Keratinocyte (primary cell): ENCODE measurements around the gene TEX55. TPM values are rescaled to one million over a fixed set of nuclear protein-coding genes. Genes with fewer than 3 reads are reported as not detected.

Experiments
- DNase-seq: peaks from one replicate; pipeline ENCODE4 v3.0.0-alpha.2; 2011; ENCODE audit warnings: low read depth, missing footprints, low spot score
- FAIRE-seq: peaks from 2 replicates; lab custom pipeline; 2011; peaks lifted over from hg19 to GRCh38; lab: Jason Lieb, UNC
- H2AFZ ChIP-seq: 2 replicates; pipeline ENCODE4 v1.6.0; 2012; ENCODE audit warnings: low read length, control low read depth, inconsistent platforms; ENCODE audit not compliant: control insufficient read depth
- H3K27ac ChIP-seq: 2 replicates; pipeline ENCODE4 v1.5.1; 2011; ENCODE audit warnings: low read length; ENCODE audit not compliant: control insufficient read depth, insufficient read depth
- H3K27me3 ChIP-seq: 3 replicates; pipeline ENCODE4 v1.6.0; 2011; ENCODE audit warnings: low read length; ENCODE audit not compliant: control insufficient read depth, insufficient read depth; ENCODE audit errors: extremely low read depth
- H3K36me3 ChIP-seq, 2 experiments: 2 replicates in 1 of 2; 3 replicates in 1 of 2; pipeline ENCODE4 v1.5.1; 2011; ENCODE audit warnings: low read length in 2 of 2, mild to moderate bottlenecking in 1 of 2; ENCODE audit not compliant: control insufficient read depth in 2 of 2, insufficient read depth in 2 of 2; ENCODE audit errors: extremely low read depth in 1 of 2
- H3K4me1 ChIP-seq: 3 replicates; pipeline ENCODE4 v1.5.1; 2011; ENCODE audit warnings: low read length; ENCODE audit not compliant: control insufficient read depth, insufficient read depth; ENCODE audit errors: extremely low read depth
- H3K4me2 ChIP-seq: 3 replicates; pipeline ENCODE4 v1.6.0; 2011; ENCODE audit warnings: low read depth, low read length; ENCODE audit not compliant: control insufficient read depth, insufficient read depth; ENCODE audit errors: extremely low read depth
- H3K4me3 ChIP-seq, 3 experiments: fragments of 200-600 bp in 1 of 3; sonication (generic) in 1 of 3; 2 replicates in 2 of 3; 3 replicates in 1 of 3; pipeline ENCODE4 v1.5.1; 2011 to 2016; ENCODE audit warnings: low read length in 3 of 3, mild to moderate bottlenecking in 3 of 3, control low read depth in 2 of 3, inconsistent platforms in 1 of 3, low read depth in 1 of 3, mixed read lengths in 1 of 3, mixed run types in 1 of 3, moderate library complexity in 1 of 3; ENCODE audit not compliant: control insufficient read depth in 2 of 3, insufficient read depth in 2 of 3; ENCODE audit errors: extremely low read depth in 1 of 3
- H3K79me2 ChIP-seq: 2 replicates; pipeline ENCODE4 v1.6.0; 2012; ENCODE audit warnings: low read length; ENCODE audit not compliant: control insufficient read depth, insufficient read depth
- H3K9ac ChIP-seq: 3 replicates; pipeline ENCODE4 v1.6.0; 2011; ENCODE audit warnings: low read length; ENCODE audit not compliant: control insufficient read depth, insufficient read depth; ENCODE audit errors: extremely low read depth
- H3K9me1 ChIP-seq: 3 replicates; pipeline ENCODE4 v1.6.0; 2011; ENCODE audit warnings: low read length; ENCODE audit not compliant: control insufficient read depth, insufficient read depth; ENCODE audit errors: extremely low read depth
- H3K9me3 ChIP-seq: 2 replicates; pipeline ENCODE4 v1.5.1; 2012; ENCODE audit warnings: low read depth, low read length; ENCODE audit not compliant: control insufficient read depth
- H4K20me1 ChIP-seq: 3 replicates; pipeline ENCODE4 v1.6.0; 2011; ENCODE audit warnings: low read length; ENCODE audit not compliant: control insufficient read depth, insufficient read depth; ENCODE audit errors: extremely low read depth
- CTCF ChIP-seq, 3 experiments: IDR thresholded peaks in 1 of 3; conservative IDR thresholded peaks in 1 of 3; optimal IDR thresholded peaks in 1 of 3; 2 replicates in 2 of 3; 3 replicates in 1 of 3; pipeline versions ENCODE3 to v1.5.1; 2011; ENCODE audit warnings: low read length in 3 of 3, mild to moderate bottlenecking in 3 of 3, moderate library complexity in 2 of 3, control low read depth in 1 of 3, inconsistent platforms in 1 of 3; ENCODE audit not compliant: insufficient read depth in 2 of 3; ENCODE audit errors: extremely low read depth in 1 of 3
- EZH2 ChIP-seq: IDR thresholded peaks from one replicate; pipeline ENCODE4 v1.6.1; 2012; ENCODE audit warnings: inconsistent platforms, mild to moderate bottlenecking, low read length, moderate library complexity
- dilution Hi-C: fragments of 300-500 bp; cut with MboI; formaldehyde crosslinking; loops from one replicate; pipeline ENCODE4 v1.7.0; 2020; ENCODE audit warnings: low sequenced_read_pairs; ENCODE audit not compliant: extremely low pct_ligation_motif_present
- polyA minus RNA-seq, 3 experiments: library from RNA; depleted of rRNA, polyadenylated mRNA; stranded (reverse); fragments of >200 nt; gene quantifications; 1 replicate in 1 of 3; 2 replicates in 1 of 3; 3 replicates in 1 of 3; pipeline ENCODE4 v1.2.3, GENCODE V29; 2011
- polyA plus RNA-seq, 5 experiments: library from polyadenylated mRNA; depleted of rRNA in 3 of 5; stranded (reverse) in 3 of 5; stranded (forward) in 1 of 5; unstranded in 1 of 5; fragments of >200 nt; gene quantifications; 1 replicate in 1 of 5; 2 replicates in 3 of 5; 3 replicates in 1 of 5; pipeline versions ENCODE4 v1.2.1 to v1.2.3, GENCODE V29; 2011 to 2012; ENCODE audit warnings: missing spikeins in 2 of 5, low read depth in 1 of 5, low replicate concordance in 1 of 5

The TEX55 gene
- not detected in 3 replicates for polyA plus RNA-seq
- polyA plus RNA-seq (2011; ENCODE audit: low read depth) = not detected
- polyA plus RNA-seq (2011; cell fraction: cytosol; rRNA removed) = not detected in 2 replicates
- polyA plus RNA-seq (2011; cell fraction: nucleus; rRNA removed) = not detected in 2 replicates
- polyA plus RNA-seq (2012; ENCODE audit: low replicate concordance) = not detected in 2 replicates
- not detected in 3 replicates for polyA minus RNA-seq
- not detected for polyA minus RNA-seq (2011; cell fraction: cytosol; rRNA and poly(A)+ RNA removed)
- not detected in 2 replicates for polyA minus RNA-seq (2011; cell fraction: nucleus; rRNA and poly(A)+ RNA removed)

DNA sequence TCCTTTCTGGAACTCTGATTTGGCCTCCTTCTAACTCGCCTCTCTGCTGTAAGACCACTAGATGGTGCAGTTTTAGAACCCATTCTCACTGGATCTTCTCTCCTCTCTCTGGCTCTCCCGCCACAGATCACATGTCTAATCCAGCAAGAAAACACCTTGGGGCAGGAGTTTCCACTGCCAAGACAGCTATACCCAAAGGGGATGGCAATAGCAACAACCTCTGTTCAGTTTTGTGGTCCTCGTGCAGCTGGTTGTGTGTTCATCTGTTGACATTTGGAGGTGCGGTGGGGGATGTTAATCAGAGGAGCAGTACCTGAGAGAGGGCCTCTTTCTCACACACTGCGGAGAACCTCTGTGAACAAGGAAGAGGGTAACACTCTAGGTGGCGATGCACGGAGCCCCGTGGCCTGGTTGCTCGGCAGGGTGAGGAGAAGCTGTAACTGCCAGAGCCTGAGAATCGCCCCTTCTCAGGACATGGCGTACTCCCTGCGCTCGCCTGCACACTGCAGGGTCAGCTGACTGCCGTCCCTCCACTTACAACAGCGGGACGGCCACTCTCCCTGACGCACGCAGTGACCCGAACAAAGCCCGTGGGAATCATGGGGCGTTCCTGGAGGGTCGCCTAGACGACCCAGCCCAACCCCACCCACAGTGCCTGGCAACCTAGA lies at the start of gene TEX55:
Gene TEX55 (plus strand): TSS at position 666 of the 668 bp plus-strand sequence. CDS start 25 bp downstream, outside the sequence.
- H3K4me3 ChIP-seq = no peak within 1 kb of the TSS
- no peaks in the 10 kb centered on the region for H3K4me1 ChIP-seq
- no peaks in the 10 kb centered on the region for H4K20me1 ChIP-seq
- no peak within 1 kb of the TSS for H3K27ac ChIP-seq
- no peak for DNase-seq
- no peaks in the 10 kb centered on the region for H3K36me3 ChIP-seq
- H3K27me3 ChIP-seq = no peaks in the 10 kb centered on the region
- no peak within 1 kb of the TSS for H3K9ac ChIP-seq
- FAIRE-seq = peak; percentile 92
- no peak within 1 kb of the TSS for H3K4me2 ChIP-seq
- H3K9me3 ChIP-seq = no peaks in the 10 kb centered on the region
- H3K79me2 ChIP-seq = no peaks in the 10 kb centered on the region
- H3K9me1 ChIP-seq = no peaks in the 10 kb centered on the region
- no peak within 1 kb of the TSS for H2AFZ ChIP-seq
- TF ChIP-seq CTCF (optimal IDR thresholded peaks at IDR 0.05 in 1 of 3, IDR thresholded peaks at IDR 0.05 in 1 of 3, conservative IDR thresholded peaks at IDR 0.05 in 1 of 3; ENCODE audit: extremely low read depth in 1 of 3, insufficient read depth in 2 of 3, low read length in 3 of 3) = peak; percentile 68 to 82 (median 68)
- no peak for TF ChIP-seq EZH2
- dilution Hi-C loops = no loop called here

DNA sequence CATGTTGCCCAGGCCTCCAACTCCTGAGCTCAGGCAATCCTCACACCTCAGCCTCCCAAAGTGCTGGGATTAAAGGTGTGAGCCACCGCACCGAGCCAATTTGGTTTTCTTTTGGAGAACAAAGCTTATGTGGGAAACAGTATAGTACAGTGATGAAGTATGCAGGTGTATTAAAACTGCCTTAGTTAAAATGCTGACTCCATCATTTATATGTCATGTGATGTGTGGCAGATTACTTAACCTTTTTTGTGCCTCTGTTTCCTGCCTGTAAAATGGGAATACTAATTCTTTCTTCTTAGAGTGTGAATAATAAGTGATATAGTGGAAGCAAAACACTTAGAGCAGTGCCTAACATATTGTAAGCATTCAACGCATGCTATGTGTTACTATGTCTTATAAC lies 48.0 kb upstream of the TEX55 start:
- no peak for FAIRE-seq
- no peaks in the 10 kb centered on the region for H3K36me3 ChIP-seq
- H3K27ac ChIP-seq = no peak overlapping the region
- H3K4me1 ChIP-seq = no peaks in the 10 kb centered on the region
- H3K79me2 ChIP-seq = no peaks in the 10 kb centered on the region
- dilution Hi-C loops = loop anchor here (25.0 kb wide), 1 partner anchor 211 kb away; no protein-coding TSS in a partner anchor
- H2AFZ ChIP-seq = no peak overlapping the region
- no peak overlapping the region for H3K4me2 ChIP-seq
- no peaks in the 10 kb centered on the region for H4K20me1 ChIP-seq
- H3K9me1 ChIP-seq = no peaks in the 10 kb centered on the region
- H3K27me3 ChIP-seq = no peaks in the 10 kb centered on the region
- no peak for DNase-seq
- TF ChIP-seq CTCF (optimal IDR thresholded peaks at IDR 0.05 in 1 of 3, IDR thresholded peaks at IDR 0.05 in 1 of 3, conservative IDR thresholded peaks at IDR 0.05 in 1 of 3; ENCODE audit: extremely low read depth in 1 of 3, insufficient read depth in 2 of 3, low read length in 3 of 3) (no peak), EZH2 (no peak)
- H3K9me3 ChIP-seq = no peaks in the 10 kb centered on the region
- H3K9ac ChIP-seq = no peak overlapping the region
- H3K4me3 ChIP-seq = no peak overlapping the region
